CD4-positive, alpha-beta T cell treated with Interleukin-17A for 1 hour (primary cell): ENCODE data around the gene KCNN3.
"Not testable (repeated sequence)": the region's sequence is repeated elsewhere in the genome, so short reads cannot be mapped to it uniquely, and the experiment has no call there.

ENCODE experiments used
- DNase-seq: peaks from one replicate; pipeline ENCODE4 v3.0.0-alpha.2; 2020

The KCNN3 gene

DNA sequence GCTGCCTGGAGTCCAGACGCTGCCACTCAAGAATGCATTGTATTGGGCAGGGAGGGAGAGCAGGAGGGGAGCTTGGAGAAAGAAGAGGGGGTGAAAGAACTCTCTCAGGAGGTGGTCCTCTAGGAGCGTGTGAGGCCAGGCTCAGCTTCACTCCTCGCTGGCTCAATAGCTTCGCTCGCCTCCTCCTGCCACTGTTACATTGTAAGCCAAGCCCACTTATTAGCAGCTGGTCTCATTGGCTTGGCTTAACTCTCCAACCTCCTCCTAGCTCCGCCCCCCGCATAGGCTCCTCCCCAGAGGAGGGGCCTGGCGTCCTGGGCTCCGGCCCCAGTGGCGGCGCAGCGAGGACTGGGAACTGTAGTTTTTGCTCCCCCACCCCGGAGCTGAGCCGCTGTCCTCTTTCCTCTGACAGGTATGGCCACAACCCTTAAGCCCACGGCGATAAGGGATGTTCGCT is at the start of gene KCNN3:
Gene KCNN3, minus strand, starts transcription at position 167 of the 457 bp plus-strand sequence. CDS start 317 bp downstream, outside the sequence.
- DNase-seq: peak; percentile 88

GRCh38 chr1:154913273-154913672 is 43.2 kb upstream of the KCNN3 start:
- no peak for DNase-seq

GRCh38 chr1:154912755-154913154 is 42.7 kb upstream of the KCNN3 start:
- no peak for DNase-seq

DNA sequence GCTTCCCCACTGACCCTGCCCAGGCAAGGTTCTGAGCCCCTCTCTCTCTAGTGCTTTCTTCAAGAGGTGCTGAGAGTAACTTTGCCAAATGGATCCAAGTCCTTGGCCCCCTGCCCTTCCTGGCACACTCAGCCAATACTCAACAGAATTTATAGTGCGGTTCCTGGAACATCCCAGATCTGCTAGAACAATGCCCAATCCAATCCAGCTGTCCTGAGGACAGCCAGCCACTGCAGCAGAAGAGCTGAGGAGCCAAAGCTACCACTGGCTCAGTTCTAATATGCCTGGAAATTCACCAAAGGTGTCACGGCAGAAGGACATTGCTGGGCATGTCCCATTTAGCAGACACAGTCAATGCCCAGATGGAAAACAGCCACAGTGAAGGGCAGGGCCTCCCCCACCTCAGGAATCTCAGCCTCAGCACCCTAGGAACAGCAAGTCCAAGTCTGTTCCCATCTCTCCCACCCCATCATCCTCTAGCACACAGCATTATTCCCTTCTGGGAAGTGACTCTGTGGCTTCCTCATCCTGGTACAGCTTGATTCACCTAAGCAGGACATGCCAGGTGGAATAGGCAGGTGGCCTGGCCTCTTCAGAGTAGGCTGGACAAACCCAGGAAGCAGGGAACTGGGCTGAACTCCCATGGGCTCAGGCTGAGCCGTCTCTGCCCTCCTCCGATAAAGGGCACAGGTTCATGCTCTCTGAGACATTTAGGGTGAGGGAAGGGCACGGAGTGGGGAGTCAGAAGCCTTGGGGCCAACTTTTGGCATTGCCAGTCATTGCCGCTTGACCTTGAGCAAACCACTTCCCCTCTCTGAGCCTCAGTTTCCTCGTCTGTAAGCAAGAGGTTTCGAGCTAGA is 41.8 kb upstream of the KCNN3 start:
- no peak for DNase-seq

DNA sequence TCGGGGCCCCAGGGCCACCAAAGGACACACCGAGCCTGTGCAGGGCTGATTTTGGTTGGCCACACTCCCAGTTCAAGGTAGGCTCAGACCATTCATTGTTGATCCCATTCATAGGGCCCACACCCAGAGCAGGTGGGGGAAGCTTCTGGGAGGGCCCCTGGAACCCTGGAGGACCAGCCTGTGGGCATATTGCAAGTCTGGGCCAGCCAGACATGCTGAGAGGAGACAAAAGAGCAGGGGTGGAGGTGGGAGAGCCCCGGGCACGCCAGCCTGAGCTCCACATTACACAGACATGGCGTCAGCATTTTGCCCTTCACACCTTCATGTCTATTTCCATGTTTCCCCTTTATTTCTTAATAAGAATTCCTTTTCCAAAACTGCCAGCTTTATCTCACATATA is 40.8 kb upstream of the KCNN3 start:
- no peak for DNase-seq

- DNase-seq: no peak
Measured at GRCh38 chr1:154908937-154909336, 38.9 kb upstream of the KCNN3 start.

GRCh38 chr1:154908129-154908528 is 38.0 kb upstream of the KCNN3 start:
- DNase-seq: not testable (repeated sequence)

- DNase-seq: peak; percentile 18
Measured at GRCh38 chr1:154906621-154907081, 36.6 kb upstream of the KCNN3 start.

- DNase-seq: no peak
Measured at GRCh38 chr1:154902938-154903566, 33.0 kb upstream of the KCNN3 start.

DNA sequence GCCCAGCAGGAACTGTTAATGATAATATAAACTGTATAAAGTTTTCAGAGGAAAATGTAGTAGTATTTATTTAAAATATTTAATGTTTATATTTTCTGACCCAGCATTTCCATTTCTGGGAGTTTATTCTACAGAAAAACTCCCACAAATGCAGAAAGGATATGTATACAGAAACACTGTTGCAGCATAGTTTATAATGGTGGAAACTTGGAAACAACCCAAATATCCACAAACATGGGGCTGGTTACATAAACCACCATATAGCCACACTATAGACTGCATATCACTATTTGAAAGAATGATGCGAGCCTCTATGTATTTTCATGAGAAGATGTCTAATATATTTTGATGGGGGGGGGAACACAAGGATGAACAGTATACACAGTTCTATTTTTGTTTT is 31.5 kb upstream of the KCNN3 start:
- DNase-seq: no peak

GRCh38 chr1:154899041-154899440 is 29.0 kb upstream of the KCNN3 start:
- DNase-seq: no peak

DNA sequence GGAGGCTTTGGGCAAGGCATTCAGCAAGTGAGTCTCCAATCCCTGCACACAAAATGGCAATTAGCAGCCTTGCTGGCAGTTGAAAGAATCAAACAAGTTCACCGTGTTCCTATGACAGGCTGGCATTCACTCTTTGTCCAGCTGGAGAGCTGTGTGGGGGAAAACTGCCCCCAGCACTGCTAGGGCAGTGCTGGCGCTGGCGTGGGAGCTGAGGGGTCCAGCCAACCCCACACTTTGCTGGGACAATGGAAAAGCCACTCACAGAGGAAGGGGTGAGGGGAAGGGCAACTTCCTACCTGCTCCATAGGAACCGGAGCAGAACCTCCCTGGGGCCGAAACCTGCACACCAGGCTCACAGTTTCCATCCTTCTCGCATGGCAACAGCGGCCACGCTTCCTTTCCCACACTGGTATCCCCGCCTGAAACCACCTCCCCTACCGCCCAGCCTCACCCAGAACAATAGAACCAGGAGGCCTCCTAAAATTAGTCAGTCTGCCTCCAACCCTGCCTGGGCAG is 26.7 kb upstream of the KCNN3 start:
- DNase-seq: no peak

DNA sequence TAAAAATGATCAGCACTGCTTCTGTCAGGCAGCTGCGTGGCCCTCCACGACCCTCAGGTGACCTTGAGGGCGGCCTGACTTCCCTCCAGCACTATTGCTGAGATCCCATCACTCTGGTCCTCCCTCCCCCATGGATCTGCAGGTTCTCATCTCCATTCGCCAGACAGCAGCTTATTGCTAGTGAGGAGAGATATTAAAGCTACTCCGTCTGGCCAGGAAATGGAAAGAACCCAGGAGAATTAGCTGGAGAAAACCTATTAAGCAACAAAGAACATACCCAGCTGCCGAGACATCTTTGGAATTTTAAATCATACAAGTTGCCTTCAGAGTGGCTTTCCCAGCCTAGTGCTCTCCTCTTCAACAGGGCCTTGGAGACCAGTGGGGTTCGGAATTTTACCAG is 25.7 kb upstream of the KCNN3 start:
- no peak for DNase-seq

DNA sequence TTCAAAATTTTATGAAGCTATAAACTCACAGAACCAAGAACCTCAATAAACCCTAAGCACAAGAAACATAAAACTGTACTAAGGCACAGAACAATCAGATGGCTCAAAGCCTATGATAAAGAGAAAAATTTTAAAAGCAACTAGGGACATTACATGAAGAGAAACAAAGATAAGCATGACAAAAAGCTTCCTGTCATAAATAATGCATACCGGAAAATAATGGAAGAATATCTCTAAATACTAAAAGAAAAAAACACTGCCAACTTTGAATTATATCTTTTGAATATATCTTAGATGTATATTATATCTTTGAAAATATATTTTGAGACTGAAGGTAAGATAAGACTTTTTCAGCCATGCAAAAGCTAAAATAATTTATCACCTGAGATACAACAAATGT is 21.4 kb upstream of the KCNN3 start:
- DNase-seq: no peak

DNA sequence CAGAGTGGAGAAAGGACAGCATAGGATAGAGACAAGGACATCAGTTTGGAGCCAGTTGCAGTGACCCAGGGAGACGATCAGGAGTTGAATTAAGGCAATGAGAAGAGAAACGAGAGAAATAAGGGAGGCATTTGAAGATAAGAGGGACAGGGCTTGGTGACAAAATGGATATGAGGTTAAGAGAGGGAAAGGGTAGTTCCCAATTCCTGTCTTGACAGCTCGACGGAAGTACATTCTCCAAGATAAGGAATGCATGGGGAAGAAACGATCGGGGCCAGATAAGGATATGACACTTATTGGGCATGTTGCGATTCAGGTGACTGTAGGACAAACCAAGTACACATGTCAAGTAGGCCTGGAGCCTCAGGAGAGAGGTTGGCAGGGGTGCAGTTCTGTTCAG is 18.7 kb upstream of the KCNN3 start:
- no peak for DNase-seq

DNA sequence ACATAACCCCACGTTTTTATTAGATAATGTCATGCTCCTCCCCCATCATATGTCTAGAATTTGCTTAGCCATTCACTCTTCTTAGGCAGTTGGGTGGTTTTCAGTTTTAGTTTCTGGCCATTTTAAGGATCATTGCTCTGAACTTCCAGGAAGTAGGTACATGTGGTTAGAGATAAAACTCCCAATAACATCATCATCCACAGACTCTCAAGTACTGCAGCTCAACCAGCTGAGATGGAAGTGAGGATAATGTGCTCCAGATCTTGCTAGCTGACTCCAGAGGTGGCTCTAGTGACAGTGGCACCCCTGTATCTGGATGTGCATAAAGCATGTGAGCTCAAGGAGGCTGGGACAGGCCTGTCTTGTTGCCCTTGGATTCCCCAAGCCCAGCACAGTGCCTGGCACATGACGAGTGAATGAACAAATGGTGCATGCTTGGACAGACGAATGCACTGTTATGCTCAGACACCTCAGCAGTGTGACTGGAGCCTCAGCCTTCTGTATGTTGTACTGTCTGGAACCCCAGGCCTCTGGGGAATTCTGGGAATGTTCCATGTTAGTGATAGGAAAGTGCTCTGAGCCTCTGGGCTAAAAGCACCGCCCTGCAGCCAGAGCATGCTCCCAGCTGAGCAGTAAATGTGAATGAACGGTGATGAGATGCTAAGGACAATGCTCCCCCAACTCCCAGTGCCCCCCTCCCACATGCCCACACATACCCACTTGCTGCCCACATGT is 16.4 kb upstream of the KCNN3 start:
- no peak for DNase-seq

- no peak for DNase-seq
Measured at GRCh38 chr1:154884869-154885701, 15.0 kb upstream of the KCNN3 start.

- DNase-seq: no peak
Measured at GRCh38 chr1:154883919-154884868, 14.1 kb upstream of the KCNN3 start.

DNA sequence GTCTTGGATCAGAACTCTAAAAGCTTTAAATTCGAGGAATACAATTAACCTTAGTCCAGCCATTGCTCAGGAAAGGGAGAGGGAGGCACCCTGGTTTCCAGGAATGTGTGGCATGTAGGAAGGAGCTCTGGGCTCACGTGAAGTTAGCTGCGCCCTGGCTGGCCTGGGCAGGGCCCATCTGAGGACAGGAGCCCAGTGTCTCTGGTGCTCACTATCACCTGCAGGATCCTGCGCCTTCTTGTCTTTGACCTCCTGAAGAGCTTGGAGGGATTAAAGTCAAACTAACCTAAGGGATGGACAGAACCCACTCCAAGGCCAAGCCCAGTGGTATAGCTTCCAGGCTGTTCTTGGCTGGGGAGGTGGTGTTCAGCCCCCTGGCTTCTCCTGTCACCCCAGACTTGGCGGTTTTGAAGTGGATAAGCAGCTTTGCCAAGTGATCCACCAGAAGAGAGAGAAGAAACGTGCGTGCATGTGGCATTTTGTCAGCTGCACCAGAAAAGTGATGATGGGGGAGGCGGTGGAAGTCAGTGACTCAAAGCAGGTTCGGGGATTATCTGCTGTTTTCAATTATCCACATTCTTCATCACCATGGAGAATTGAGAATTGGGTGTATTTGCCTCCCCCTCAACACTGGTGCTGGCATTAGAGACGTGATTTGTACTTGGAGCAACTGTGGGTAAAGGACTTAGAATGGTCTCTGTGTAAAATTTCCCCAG is 11.9 kb upstream of the KCNN3 start:
- no peak for DNase-seq

DNA sequence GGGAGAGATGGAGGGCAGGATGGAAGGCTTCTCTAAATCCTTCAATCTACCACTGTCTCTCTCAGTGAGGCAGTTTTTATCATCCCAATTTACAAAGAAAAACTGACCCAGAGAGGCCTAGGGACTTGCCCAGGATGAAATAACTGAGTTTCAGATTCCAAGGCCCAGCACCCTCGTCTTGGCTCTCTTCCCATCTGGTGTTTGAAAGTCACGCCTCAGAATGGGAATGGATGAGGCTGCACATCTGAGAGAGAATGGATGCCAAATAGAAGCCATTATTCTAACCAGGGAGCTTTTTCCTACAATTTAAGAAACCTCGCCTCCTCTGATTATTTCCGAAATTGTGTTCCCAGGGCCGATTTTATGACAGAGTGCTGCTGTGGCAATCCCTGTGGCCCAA is 10.6 kb upstream of the KCNN3 start:
- no peak for DNase-seq

DNA sequence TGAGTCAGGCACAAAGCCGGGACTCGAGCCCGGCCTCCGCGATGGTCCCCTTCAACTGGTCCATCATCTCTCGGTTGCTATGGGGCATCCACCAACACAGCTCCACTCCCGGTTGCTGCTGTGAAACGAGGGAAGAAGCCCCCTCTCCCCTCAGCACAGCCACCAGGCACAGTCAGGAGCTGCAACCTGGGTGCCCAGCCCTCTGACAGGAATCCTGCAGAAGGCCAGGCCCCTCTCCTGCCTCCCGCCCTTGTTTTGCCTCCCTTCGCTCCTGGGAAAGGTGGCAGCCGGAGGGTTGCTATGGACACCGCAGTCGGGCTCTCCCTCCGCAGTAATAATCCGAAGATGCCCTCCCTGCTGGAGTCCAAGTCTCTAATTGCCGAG is 8.9 kb upstream of the KCNN3 start:
- DNase-seq: no peak
